HFF-Myc (cell line): ENCODE results near the gene CRELD2.

Source experiments
- DNase-seq: peaks from one replicate; pipeline ENCODE4 v3.0.0-alpha.2; 2011; ENCODE audit warnings: low read depth; ENCODE audit errors: extremely low read depth
- H3K4me3 ChIP-seq: replicated peaks from 2 replicates; pipeline ENCODE4 v1.5.1; 2011; ENCODE audit warnings: low read depth, mild to moderate bottlenecking, control low read depth, low read length
- TF ChIP-seq, protein P1 (sequence below): IDR thresholded peaks from 2 replicates; pipeline ENCODE4 v1.5.1; 2012; ENCODE audit warnings: mild to moderate bottlenecking, low read depth, low read length, control low read depth; ENCODE audit errors: missing control alignments

Gene CRELD2

DNA sequence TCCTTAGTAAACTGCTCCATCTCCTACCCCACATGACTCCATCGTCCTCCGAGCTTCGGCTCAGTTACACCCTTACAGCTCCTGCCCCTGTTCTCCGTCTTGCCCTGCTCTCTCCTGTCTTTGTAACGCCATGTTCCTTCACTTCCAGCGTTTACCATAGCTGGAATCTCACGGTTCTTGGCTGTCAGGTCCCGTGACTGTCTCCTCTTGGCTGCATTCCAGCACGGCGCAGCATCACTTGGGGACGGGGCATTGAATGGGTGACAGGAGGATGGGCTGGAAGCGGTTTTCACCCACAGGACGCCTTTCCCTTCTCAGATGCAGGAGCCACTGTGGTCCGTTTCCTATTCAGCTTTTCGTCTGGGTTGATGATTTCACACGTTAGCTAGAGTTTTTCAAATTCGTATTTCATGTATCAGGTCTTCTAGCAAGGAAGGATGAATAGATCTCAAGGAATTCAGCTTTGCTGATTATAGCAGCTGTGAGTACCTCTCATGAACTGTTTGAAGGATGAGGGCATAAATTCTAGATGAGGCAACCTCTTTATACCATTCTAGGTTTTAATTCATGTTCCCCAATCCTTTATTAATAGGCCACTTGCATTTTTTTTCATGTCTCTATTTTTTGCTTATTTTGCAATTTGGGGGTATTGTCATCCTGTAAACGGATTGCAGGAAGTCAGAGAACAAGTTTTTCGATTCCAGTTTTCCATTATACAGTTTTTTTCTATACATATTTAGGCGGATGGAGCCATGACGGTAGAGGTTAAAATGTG is 35.7 kb upstream of the CRELD2 start:
- no peak for DNase-seq
- TF ChIP-seq, protein P1, sequence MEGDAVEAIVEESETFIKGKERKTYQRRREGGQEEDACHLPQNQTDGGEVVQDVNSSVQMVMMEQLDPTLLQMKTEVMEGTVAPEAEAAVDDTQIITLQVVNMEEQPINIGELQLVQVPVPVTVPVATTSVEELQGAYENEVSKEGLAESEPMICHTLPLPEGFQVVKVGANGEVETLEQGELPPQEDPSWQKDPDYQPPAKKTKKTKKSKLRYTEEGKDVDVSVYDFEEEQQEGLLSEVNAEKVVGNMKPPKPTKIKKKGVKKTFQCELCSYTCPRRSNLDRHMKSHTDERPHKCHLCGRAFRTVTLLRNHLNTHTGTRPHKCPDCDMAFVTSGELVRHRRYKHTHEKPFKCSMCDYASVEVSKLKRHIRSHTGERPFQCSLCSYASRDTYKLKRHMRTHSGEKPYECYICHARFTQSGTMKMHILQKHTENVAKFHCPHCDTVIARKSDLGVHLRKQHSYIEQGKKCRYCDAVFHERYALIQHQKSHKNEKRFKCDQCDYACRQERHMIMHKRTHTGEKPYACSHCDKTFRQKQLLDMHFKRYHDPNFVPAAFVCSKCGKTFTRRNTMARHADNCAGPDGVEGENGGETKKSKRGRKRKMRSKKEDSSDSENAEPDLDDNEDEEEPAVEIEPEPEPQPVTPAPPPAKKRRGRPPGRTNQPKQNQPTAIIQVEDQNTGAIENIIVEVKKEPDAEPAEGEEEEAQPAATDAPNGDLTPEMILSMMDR: no peak
- no peak overlapping the region for H3K4me3 ChIP-seq

DNA sequence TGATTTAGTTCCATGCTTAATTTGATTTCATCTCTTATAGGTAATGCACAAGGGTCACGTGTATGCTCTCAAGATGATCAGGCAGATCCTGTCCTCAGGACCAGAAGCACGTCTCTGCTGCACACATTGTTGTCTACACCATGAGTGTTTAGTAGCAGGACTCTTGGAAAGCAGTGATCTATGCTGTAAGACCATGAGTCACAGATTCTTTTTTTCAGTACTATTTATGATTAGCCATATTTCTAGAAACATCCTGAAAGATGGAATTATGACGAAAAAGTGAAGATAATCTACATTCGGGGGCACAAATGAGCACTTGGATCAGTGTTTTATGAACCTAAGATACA is 35.2 kb upstream of the CRELD2 start:
- DNase-seq: no peak
- TF ChIP-seq, protein P1: no peak
- no peak overlapping the region for H3K4me3 ChIP-seq

DNA sequence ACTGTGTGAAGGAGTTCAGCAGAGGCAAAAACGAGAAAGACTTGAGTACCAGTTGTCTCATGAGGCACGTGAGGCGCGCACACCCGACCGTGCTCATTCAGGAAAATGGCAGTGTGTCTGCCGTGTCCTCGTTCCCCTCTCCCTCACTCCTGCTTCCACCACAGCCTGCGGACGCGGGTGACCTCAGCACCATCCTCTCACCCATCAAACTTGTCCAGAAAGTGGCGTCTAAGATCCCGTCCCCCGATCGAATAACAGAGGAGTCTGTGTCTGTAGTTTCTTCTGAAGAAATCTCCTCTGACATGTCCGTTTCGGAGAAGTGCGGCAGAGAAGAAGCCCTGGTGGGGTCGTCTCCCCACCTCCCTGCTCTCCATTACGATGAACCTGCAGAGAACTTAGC is 34.4 kb upstream of the CRELD2 start:
- TF ChIP-seq, protein P1: no peak
- H3K4me3 ChIP-seq: no peak overlapping the region
- no peak for DNase-seq

DNA sequence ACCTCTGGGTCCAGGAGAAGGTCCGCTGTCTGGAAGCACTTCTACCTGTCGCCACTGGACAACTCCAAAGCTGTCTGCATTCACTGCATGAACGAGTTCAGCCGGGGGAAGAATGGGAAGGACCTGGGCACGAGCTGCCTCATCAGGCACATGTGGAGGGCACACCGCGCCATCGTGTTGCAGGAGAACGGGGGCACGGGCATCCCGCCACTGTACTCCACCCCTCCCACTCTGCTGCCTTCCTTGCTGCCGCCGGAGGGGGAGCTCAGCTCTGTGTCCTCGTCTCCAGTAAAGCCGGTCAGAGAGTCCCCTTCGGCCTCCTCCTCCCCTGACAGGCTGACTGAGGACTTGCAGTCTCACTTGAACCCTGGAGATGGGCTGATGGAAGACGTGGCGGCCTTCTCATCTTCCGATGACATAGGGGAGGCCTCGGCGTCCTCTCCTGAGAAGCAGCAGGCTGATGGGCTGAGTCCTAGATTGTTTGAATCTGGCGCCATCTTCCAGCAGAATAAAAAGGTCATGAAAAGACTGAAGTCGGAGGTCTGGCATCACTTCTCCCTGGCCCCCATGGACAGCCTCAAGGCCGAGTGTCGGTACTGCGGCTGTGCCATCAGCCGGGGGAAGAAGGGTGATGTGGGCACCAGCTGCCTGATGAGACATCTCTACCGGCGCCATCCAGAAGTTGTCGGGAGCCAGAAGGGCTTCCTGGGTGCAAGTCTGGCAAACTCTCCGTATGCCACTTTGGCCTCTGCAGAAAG is 33.8 kb upstream of the CRELD2 start:
- no peak for DNase-seq
- TF ChIP-seq, protein P1: no peak
- H3K4me3 ChIP-seq: no peak overlapping the region

DNA sequence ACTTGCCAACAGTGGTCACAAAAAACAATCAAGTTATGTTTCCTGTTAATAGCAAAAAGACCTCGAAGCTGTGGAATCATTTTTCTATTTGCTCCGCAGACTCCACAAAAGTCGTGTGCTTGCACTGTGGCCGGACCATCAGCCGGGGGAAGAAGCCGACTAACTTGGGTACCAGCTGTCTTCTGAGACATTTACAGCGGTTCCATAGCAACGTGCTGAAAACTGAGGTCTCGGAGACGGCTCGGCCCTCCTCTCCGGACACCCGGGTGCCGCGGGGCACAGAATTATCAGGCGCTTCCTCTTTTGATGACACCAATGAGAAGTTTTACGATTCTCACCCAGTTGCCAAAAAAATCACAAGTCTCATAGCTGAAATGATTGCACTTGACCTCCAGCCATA is 33.2 kb upstream of the CRELD2 start:
- no peak overlapping the region for H3K4me3 ChIP-seq
- DNase-seq: no peak
- TF ChIP-seq, protein P1: no peak

DNA sequence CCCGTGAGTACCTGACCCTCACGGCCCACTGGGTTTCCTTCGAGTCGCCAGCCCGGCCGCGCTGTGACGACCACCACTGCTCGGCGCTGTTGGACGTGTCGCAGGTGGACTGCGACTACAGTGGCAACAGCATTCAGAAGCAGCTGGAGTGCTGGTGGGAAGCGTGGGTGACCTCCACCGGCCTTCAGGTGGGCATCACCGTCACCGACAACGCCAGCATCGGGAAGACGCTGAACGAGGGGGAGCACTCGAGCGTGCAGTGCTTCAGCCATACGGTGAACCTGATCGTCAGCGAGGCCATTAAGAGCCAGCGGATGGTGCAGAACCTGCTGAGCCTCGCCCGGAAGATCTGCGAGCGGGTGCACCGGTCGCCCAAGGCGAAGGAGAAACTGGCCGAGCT is 32.6 kb upstream of the CRELD2 start:
- H3K4me3 ChIP-seq: no peak overlapping the region
- TF ChIP-seq, protein P1: no peak
- no peak for DNase-seq
